Activated naive CD4-positive, alpha-beta T cell treated with anti-CD3 and anti-CD28 coated beads, Interleukin-2, amount 50 U/mL, for 72 hours (primary cell): ENCODE measurements around the gene KLF15. TPM values are rescaled to one million over a fixed set of nuclear protein-coding genes. Genes with fewer than 3 reads are reported as not detected.

Experiments
- total RNA-seq, 2 donors: library from RNA; stranded (reverse); gene quantifications; one replicate each; pipeline ENCODE4 v1.2.3, GENCODE V29; 2022

KLF15 gene
- total RNA-seq, 2 donors from 2014 or later = 0.68 TPM; not detected in 1

Other genes with a start within 250 kb of the KLF15 start
- under 1 TPM; 0.18 to 0.34 TPM for gene ALDH1L1, start 176.8 kb downstream of the KLF15 start, total RNA-seq
- gene CFAP100, start 37.5 kb upstream of the KLF15 start, total RNA-seq = not detected
- gene ZXDC, start 118.5 kb upstream of the KLF15 start, total RNA-seq = 10 to 100 TPM; 23.9 to 26.9 TPM
- gene UROC1, start 160.4 kb upstream of the KLF15 start, total RNA-seq = not detected
- not detected for gene CHST13, start 166.7 kb upstream of the KLF15 start, total RNA-seq
- not detected for gene C3orf22, start 201.5 kb upstream of the KLF15 start, total RNA-seq